GM12872 (cell line): Measurements from ENCODE around the gene VPS13D.

Experiments used
- TF ChIP-seq, protein P1 (sequence below): IDR thresholded peaks from 3 replicates; pipeline ENCODE4 v1.5.1; 2011; ENCODE audit warnings: low read depth, mild to moderate bottlenecking, low read length, moderate library complexity; ENCODE audit not compliant: insufficient read depth

VPS13D gene

DNA sequence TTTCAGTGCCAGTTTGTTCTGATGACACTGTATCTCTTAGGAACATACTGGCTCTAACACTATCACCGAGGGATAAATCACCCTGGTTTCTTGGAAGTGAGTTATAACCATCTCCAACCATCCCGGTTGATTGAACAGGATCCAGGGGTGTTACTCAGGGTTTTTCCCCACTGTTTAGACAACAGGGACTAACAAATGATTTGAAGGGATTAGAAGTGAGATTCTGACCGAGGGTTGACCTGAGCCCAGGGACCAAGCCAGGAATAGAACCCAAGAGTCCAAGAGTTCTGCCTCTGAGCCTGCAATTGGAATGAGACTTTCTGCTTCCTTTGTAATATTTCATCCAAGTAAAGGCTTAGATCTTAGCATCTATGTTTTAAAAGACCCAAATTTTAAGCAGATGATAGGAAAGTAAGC is 234.2 kb downstream of the VPS13D start:
- TF ChIP-seq, protein P1, sequence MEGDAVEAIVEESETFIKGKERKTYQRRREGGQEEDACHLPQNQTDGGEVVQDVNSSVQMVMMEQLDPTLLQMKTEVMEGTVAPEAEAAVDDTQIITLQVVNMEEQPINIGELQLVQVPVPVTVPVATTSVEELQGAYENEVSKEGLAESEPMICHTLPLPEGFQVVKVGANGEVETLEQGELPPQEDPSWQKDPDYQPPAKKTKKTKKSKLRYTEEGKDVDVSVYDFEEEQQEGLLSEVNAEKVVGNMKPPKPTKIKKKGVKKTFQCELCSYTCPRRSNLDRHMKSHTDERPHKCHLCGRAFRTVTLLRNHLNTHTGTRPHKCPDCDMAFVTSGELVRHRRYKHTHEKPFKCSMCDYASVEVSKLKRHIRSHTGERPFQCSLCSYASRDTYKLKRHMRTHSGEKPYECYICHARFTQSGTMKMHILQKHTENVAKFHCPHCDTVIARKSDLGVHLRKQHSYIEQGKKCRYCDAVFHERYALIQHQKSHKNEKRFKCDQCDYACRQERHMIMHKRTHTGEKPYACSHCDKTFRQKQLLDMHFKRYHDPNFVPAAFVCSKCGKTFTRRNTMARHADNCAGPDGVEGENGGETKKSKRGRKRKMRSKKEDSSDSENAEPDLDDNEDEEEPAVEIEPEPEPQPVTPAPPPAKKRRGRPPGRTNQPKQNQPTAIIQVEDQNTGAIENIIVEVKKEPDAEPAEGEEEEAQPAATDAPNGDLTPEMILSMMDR: no peak

DNA sequence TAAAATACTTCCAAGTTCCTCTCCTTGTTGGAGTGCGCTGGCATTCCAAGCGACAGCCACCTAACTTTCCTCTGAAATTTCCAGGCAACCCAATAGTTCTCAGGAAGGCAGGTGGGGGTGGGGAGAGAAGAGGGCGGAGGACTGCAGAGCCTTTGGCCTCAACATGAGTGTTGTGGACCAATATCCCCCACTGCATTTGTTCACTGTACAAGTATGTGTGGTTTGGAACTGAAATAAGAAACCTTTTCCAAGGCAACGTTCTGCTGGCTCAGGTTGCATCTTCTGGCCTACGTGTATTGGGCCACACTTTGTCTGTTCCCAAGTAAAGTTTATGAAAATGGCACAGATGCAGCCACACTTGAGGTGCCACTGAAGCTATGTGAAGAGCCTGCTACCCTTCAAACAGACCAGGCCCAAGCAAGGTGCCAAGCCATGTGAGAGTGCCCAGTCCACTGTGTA is 234.8 kb downstream of the VPS13D start:
- TF ChIP-seq, protein P1: no peak

DNA sequence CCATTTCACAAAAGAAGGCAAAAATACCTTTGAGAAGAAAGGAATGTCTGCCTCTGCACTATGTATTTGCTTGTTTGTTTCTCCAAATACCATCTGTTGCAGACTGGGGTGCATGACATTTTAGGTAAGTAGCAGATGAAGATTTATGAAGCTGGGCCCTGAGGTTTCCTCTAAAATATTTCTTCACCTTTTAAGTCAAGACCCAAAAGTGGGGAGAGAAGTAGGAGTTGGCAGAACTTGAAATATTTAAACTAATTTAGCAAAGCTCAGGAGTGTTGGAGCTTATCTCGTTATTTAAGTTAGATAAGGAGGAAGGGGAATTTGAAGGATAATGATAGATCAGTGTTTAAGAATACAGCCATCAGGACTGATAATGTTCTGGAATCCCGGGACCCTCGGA is 235.3 kb downstream of the VPS13D start:
- TF ChIP-seq, protein P1: no peak

DNA sequence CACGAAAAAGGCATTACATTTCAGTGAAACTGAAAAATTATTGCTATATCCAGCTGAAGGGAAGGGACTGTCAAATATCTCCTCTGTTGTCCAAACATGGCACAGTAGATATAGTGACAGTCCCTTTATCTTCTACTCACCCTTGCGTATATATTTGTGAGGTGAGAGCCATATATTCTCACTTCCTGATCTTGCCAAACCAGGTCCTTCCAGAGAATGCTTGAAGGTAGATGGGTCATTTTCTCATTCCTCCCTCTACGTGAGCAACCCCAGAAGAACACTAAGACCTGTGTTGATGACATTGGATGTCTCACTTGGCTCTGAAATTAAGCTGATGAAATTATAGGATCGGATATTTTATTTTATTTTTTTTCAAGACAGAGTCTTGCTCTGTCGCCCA is 237.0 kb downstream of the VPS13D start:
- TF ChIP-seq, protein P1: no peak

DNA sequence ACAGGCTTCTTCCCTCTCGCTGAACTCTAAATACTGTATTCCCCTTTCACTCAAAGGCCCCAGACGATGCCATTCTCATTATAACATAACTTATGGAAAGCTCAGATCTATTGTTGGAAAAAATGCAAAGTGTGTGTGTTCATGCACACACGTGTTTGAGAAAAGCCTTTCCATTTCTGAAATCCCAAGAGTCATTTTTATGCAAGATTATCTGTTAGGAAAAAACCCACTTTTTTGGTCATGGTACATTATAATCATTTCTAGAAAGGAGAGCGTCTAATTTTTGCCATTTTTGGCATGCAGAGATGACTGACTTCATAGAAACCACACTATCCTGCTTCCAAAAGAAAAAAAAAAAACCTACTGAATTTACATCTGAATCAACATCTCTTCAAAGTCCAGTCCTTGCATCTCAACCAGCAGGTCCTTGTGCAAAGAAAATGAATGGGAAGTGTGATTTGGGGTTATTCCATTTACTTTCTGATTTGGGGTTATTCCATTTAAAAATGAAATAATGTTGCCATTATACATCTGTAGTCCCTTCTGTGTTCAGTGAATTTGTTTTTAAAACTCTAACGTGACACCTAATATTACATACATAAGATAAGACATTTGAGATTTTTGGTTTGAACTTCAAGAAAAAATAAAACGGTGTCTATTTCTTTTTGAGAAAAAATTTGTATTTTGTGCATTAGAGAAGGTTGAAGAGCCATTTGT is 237.9 kb downstream of the VPS13D start:
- TF ChIP-seq, protein P1: no peak

DNA sequence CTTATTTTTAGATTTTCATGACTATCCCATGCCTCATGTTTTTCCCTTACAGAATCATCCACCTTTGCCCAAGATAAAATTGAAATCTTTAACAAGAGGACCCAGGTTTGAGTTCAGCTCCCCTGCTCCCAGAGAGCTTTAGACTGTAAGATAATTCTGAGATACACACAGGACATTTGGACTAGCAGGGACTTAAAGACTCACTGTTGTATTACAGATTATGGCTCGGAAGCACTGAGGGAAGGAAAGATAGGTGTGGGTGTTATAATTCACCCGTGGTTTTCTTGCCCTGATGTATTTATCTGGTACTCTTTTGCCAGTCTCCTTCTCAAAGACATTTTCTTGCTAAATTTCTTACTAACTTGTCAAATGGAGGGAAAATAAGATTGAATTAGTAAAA is 238.5 kb downstream of the VPS13D start:
- TF ChIP-seq, protein P1: no peak

DNA sequence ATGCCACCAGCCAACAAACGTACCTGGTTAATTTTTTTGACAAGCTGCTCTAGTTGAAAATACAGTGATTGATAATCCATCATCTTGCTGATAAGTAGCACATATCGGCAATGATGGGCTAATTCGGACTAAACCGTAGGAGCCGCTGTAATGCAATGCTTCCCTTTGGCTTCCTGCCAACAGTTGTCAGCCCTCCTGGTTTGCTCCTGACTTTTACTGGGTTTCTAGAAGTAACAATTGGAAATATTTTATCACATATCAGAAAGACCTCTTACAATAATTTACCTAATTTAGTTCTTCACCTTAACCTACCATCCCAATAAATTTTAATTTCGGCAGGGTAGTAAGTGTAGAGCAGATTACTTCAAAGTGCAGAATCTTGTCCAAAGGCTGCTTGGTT is 239.7 kb downstream of the VPS13D start:
- TF ChIP-seq, protein P1: no peak
